GM06990 (cell line): ENCODE measurements around the gene TBC1D17.

Source experiments
- DNase-seq: peaks from one replicate; pipeline ENCODE4 v3.0.0-alpha.2; 2011; ENCODE audit not compliant: insufficient read length; ENCODE audit errors: extremely low read depth
- H3K27me3 ChIP-seq: replicated peaks from 2 replicates; pipeline ENCODE4 v1.6.0; 2011; ENCODE audit warnings: low read length; ENCODE audit not compliant: control insufficient read depth, insufficient read depth
- H3K36me3 ChIP-seq: 2 replicates; pipeline ENCODE4 v1.5.1; 2011; ENCODE audit warnings: low read length; ENCODE audit not compliant: control insufficient read depth, insufficient read depth
- H3K4me3 ChIP-seq: replicated peaks from 2 replicates; pipeline ENCODE4 v1.5.1; 2011; ENCODE audit warnings: low read depth, mild to moderate bottlenecking, control low read depth, low read length
- CTCF ChIP-seq: IDR thresholded peaks from 2 replicates; pipeline ENCODE4 v1.5.1; 2011; ENCODE audit warnings: low read length, control low read depth, mild to moderate bottlenecking, inconsistent platforms; ENCODE audit not compliant: insufficient read depth, poor library complexity, severe bottlenecking

Gene TBC1D17

GRCh38 chr19:49910179-49910578 lies 32.7 kb downstream of the TBC1D17 start:
- TF ChIP-seq CTCF: no peak
- DNase-seq: no peak
- Histone ChIP-seq H3K4me3 (no peak overlapping the region), H3K27me3 (no peaks in the 10 kb centered on the region), H3K36me3 (peaks cover 30% of the 10 kb centered on the region)

- no peaks in the 10 kb centered on the region for H3K27me3 ChIP-seq
- H3K4me3 ChIP-seq: no peak overlapping the region
- TF ChIP-seq CTCF: no peak
- no peak for DNase-seq
- peaks cover 34% of the 10 kb centered on the region for H3K36me3 ChIP-seq
Measured at GRCh38 chr19:49911381-49912145, 34.1 kb downstream of the TBC1D17 start.

- peaks cover 42% of the 10 kb centered on the region for H3K36me3 ChIP-seq
- TF ChIP-seq CTCF: peak; percentile 26
- DNase-seq: no peak
- H3K27me3 ChIP-seq: no peaks in the 10 kb centered on the region
- no peak overlapping the region for H3K4me3 ChIP-seq
Measured at GRCh38 chr19:49912965-49913685, 35.6 kb downstream of the TBC1D17 start.

- DNase-seq: no peak
- no peaks in the 10 kb centered on the region for H3K27me3 ChIP-seq
- H3K4me3 ChIP-seq: no peak overlapping the region
- peaks cover 41% of the 10 kb centered on the region for H3K36me3 ChIP-seq
- no peak for TF ChIP-seq CTCF
Measured at GRCh38 chr19:49913720-49914119, 36.2 kb downstream of the TBC1D17 start.

GRCh38 chr19:49915271-49915670 lies 37.8 kb downstream of the TBC1D17 start:
- no peak overlapping the region for H3K4me3 ChIP-seq
- no peaks in the 10 kb centered on the region for H3K27me3 ChIP-seq
- DNase-seq: no peak
- TF ChIP-seq CTCF: no peak
- H3K36me3 ChIP-seq: peaks cover 29% of the 10 kb centered on the region
